ENCODE measurements around the gene CMTM1.
"Not testable (repeated sequence)": the region's sequence is repeated elsewhere in the genome, so short reads cannot be mapped to it uniquely, and the experiment has no call there.

DNA sequence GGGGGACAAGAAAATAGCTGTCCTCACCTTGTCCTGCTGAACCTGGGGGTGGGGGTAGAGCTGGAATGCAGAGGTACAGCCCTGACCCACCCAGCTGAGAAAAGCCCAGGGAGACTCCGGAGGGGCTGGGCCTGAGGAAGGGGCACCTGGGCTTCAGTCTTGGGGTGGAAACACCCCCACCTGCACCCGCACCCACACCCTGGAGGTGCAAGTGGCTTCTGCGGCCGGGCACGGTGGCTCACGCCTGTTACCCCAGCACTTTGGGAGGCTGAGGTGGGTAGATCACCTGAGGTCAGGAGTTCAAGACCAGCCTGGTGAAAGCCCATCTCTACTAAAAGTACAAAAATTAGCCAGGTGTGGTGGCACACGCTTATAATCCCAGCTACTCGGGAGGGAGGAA is 45.7 kb downstream of the CMTM1 start:
- TF ChIP-seq, protein P1, sequence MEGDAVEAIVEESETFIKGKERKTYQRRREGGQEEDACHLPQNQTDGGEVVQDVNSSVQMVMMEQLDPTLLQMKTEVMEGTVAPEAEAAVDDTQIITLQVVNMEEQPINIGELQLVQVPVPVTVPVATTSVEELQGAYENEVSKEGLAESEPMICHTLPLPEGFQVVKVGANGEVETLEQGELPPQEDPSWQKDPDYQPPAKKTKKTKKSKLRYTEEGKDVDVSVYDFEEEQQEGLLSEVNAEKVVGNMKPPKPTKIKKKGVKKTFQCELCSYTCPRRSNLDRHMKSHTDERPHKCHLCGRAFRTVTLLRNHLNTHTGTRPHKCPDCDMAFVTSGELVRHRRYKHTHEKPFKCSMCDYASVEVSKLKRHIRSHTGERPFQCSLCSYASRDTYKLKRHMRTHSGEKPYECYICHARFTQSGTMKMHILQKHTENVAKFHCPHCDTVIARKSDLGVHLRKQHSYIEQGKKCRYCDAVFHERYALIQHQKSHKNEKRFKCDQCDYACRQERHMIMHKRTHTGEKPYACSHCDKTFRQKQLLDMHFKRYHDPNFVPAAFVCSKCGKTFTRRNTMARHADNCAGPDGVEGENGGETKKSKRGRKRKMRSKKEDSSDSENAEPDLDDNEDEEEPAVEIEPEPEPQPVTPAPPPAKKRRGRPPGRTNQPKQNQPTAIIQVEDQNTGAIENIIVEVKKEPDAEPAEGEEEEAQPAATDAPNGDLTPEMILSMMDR (IDR thresholded peaks at IDR 0.05): not testable (repeated sequence)
- not testable (repeated sequence) for TF ChIP-seq ZFX (IDR thresholded peaks at IDR 0.05; ENCODE audit: borderline replicate concordance)
